Measurements from ENCODE around the gene GALP.
"Not testable (repeated sequence)": the region's sequence is repeated elsewhere in the genome, so short reads cannot be mapped to it uniquely, and the experiment has no call there.

The GALP gene

DNA sequence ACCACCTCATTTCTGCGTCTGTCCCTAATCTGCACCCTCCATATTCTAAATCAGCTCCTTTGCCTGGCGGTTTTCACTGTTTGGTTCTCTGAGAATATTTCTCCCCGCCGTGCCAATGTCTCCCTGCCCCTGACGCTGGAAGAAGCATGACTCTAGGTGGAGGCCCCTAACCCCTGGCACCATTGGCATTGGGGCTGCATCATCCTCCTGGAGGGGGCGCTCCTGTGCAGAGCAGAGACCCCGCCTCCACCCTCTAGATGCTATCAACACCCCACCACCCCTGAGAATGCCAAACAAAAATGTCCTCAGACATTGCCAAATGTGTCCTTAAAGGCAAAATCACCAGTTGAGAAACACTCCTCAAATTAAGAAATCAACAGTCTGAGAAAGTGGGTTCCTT lies 15.3 kb downstream of the GALP start:
- DNase-seq (ENCODE audit: low read depth in 3 of 3), result no peak

DNA sequence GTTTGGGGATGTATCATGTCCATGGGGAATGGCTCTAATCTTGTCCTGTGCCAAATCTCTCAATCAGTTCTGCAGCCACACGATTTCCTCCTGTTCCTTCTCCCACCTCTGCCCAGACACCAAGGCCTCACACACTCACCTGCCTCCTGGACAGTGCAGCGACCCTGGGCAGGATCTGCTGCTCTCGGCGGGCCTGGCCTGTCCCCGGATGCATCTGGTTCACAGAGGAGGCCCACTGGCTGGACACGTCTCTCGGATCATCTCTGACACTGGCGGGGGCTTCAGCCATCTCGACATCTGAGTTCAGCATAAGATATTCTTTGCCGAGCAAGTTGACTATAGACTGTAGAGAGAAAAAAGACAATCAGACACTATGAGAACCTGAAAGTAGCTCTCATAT lies 15.9 kb downstream of the GALP start:
- no peak for DNase-seq (ENCODE audit: low read depth in 3 of 3)

DNA sequence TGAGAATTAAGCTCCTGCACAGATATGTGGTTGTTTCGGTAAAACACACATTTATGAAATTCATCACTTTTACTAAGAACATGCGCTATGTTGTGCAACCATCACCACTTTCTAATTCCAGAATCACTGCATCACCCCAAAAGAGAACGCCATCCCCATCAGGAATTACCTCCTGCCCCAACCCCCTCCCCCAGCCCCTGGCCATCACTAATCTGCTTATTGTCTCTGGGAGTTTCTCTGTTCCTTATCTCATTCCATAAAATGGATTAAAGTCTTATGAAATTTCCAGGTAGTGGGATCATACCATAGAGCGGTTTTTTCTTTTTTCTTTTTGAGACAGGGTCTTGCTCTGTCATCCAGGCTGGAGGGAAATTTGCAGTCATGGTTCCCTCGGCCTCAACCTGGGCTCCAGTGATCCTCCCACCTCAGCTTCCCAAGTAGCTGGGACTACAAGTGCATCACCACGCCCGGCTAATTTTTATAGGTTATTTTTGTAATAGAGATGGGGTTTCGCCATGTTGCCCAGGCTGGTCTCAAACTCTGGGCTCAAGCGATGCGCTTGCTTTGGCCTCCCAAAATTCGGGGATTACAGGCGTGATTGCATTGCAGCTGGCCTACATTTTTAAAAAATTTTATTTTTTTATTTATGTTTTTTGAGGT lies 18.3 kb downstream of the GALP start:
- DNase-seq (ENCODE audit: low read depth in 3 of 3), result no peak

DNA sequence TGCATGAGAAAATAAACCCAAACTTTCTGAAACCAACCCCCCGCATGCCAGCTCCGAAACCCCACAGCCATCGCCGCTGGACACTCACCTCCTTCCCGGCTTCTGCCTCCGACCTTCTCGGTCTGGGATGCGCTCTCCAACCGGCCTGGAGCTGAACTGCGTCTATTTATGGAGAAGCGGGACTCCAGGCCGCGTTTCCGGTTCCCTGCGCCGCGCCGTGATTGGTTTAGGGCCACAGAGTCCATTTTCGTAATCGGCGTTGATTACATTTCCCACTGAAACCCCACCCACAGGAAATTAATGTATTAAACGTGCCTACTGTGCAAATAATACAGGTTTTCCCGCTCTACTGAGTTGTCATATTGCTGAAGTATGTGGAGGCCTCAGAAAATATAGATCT lies 21.8 kb downstream of the GALP start, which contains the start of gene ZSCAN5B:
Gene ZSCAN5B, minus strand, starts transcription at position 138 of the 400 bp plus-strand sequence. CDS start 4,731 bp downstream, outside the sequence.
- not testable (repeated sequence) for DNase-seq (ENCODE audit: low read depth in 3 of 3)

DNA sequence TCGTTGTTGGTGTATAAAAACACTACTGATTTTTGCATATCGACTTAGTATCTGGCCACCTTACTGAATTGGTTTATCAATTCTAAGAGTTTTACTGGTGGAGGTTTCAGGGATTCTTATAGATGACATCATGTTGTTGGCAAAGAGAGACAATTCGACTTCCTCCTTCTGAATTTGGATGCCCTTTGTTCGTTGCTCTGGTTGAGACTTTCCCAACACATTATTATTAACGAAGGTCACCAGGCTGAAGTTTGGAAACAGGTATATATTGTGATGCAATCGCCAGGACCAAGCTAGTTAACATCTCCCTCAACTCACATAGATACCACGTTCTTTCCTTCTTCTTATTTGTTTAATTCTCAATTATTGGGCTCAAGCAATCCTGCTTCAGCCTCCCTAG lies 23.9 kb downstream of the GALP start:
- no peak for DNase-seq (ENCODE audit: low read depth in 3 of 3)

DNA sequence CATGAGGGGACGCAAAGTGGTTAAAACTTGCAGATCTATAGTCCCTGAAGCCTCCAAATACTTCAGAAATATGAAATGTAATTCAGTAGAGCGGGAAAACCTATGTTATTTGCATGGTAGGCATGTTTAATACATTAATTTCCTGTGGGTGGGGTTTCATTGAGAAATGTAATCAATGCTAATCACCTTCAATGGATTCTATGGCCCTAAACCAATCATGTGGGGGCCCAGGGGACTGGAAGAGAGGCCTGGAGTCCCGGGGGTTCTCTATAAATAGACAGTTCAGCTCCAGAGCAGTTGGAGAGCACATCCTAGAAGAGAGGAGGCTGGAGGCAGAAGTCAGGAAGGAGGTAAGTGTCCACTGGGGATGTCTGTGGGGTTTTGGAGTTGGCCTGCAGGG lies 26.2 kb downstream of the GALP start, which contains the start of gene ZSCAN5C:
Gene ZSCAN5C, plus strand, starts transcription at position 301 of the 400 bp plus-strand sequence. CDS start 3,641 bp downstream, outside the sequence.
- no peak for DNase-seq (ENCODE audit: low read depth in 3 of 3)

DNA sequence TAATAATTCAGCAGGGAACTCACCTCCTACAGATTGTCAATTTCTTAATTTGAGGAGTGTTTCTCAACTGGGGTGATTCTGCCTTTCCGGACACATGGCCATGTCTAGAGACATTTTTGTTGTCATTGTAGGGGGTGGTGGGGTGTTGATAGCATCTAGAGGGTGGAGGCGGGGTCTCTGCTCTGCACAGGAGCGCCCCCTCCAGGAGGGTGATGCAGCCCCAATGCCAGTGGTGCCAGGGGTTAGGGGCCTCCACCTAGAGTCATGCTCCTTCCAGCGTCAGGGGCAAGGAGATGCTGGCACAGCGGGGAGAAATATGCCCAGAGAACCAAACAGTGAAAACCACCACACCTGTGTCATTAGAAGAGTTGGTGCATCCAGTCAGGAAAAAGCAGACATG lies 31.8 kb downstream of the GALP start:
- not testable (repeated sequence) for DNase-seq (ENCODE audit: low read depth in 3 of 3)

DNA sequence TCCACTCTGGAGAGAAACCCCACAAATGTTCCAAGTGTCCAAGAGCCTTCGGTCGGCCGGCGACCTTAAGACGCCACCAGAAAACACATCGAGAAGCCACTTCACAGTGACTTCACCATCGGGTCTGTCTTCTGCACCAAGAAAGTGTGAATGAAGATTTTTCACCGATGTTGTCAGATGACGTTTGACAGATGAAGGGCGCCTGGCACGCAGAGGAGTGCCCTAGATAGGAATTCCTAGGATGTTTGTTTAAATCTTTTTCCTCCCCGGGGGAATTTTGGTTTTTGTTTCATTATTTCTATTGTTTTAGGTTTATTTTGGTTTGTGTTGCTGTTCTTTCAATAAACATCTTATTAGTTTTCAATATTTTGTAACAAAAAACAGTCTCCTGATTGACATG lies 33.3 kb downstream of the GALP start:
- DNase-seq (ENCODE audit: low read depth in 3 of 3), result no peak

DNA sequence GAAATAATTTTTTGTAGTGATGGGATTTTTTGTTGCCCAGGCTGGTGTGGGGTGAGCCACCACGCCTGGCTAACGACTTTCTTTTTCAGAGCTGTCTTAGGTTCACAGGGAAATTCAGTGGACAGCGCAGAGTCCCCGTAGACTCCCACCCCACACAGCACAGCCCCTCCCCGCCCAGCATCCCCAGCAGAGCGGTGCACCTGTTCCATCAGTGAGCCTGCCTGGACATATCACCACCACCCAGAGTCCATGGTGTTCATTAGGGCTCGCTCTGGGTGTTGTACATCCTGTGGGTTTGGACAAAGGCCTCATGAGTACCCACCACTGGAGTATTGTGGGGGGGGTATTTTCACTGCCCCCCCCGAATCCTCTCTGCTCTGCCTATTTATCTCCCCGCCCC lies 34.2 kb downstream of the GALP start:
- DNase-seq (ENCODE audit: low read depth in 3 of 3), result not testable (repeated sequence)

DNA sequence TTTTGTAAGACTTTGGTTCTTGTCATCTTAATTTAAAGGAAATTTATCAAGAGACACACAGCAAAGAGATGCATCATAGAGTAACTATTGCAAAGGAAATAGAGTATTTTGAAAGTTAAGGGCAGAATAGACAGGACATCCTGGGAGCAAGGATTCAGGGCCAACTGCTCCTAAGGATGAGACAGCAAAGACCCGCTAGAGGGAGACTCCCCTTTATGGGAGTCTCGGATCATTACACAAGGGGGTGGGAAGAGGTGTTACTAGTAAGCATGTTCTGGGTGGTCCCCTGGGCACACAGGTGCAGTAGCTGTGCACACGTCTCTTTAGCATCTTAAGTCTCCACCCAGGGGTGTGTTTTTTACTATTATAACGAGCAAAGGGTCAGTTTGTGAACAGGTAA lies 35.9 kb downstream of the GALP start:
- DNase-seq (ENCODE audit: low read depth in 3 of 3), result no peak

DNA sequence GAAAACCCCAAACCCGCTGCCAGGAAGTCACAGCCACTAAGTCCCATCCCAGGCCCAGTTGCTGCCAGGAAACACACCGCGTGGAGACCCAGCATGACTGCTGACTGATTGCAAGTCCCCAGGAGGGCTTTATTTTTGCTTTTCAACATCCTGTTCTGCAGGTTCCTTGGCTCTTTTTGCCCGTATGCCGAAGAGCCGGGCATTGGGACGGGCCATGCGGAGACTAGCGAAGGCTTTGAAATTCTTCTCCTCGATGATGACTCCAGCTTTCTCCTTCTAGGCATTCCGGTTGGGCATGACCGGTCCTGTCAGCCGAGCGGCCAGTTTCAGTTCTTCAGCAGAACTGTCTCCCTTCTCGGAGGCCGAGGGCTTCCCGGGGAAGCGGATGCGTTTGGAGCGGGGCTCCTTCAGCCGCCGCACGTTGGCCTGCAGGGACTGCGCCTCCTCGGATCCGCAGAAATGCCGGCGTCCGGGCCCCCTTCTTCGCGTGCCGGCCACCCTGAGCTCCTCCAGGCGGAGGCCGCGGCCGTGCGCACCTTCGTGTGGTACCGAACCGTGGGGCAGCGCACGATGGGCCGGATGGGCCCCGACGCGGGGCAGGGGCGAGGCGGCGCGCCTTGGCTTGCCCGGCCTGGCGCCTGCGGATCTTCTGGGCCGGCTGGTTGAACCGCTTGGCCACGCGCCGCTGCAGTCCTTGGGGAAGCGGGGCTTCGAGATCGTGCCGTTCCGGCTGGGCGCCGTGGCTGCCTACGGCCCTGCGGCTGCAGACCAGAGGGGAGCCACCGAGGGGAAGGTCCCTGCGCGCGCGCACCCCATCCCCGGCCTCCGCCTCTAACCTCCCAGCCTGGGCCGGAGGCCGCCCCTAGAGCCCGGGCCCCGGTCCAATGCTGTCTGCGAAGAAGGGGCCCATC lies 41.5 kb downstream of the GALP start:
- no peak for DNase-seq (ENCODE audit: low read depth in 3 of 3)

DNA sequence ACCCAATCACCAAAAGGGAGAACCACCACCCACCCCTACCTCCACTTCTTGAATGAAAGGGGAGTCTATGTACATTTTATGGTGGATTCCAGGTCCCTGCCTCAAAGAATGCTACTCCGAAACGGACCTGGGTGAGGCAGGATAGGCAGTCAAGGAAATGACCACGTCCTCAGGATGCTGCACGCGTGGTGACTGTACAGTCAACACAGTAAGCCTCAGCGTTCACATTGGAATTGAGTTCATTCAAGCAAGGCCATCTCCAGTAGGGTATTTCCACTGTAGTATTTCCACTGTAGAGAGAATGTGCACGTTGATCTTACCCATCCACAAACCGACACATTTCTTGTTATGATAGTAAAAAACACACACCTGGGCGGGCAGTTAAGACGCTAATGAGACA lies 43.2 kb downstream of the GALP start:
- no peak for DNase-seq (ENCODE audit: low read depth in 3 of 3)

DNA sequence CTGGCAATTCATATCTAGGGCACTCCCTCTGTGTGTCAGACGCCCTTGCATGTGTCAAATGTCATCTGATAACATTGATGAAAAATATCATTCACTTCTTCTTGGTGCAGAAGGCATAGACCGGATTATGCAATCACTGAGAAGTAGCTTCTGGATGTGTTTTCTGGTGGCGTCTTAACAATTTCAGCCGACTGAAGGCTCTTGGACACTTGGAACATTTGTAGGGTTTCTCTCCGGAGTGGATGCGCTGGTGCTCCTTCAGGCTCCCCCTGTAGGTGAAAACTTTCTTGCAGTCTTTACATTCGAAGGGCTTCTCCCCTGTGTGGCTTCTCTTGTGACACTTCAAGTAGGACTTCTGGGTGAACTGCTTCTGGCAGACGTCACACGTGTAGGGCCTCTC lies 45.6 kb downstream of the GALP start:
- DNase-seq (ENCODE audit: low read depth in 3 of 3), result not testable (repeated sequence)

DNA sequence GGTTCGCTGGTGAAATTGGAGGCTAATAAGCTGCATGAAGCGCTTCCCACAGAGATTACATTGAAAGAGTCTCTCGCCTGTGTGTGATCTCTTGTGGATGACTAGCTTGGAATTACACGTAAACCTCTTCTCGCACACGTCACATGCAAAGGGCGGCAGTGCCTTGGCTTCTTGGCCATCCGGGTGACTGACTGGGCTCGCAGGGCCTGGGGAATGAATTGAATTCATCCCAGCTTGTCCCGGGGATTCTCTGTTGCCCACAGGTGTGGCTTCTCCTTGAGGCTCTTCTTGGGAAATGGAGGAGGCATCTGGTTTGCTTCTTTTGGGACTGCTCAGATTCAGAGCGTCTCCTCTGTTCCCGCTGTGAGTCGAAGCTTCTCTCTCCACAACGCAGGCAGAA lies 46.0 kb downstream of the GALP start:
- DNase-seq (ENCODE audit: low read depth in 3 of 3), result no peak

DNA sequence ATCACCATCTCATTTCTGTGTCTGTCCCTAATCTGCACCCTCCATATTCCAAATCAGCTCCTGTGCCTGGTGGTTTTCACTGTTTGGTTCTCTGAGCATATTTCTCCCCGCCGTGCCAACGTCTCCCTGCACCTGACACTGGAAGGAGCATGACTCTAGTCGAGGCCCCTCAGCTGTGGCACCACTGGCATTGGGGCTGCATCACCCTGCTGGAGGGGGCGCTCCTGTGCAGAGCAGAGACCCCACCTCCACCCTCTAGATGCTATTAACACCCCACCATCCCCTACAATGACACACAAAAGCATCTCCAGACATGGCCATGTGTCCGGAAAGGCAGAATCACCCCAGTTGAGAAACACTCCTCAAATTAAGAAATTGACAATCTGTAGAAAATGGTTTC lies 47.1 kb downstream of the GALP start:
- no peak for DNase-seq (ENCODE audit: low read depth in 3 of 3)

DNA sequence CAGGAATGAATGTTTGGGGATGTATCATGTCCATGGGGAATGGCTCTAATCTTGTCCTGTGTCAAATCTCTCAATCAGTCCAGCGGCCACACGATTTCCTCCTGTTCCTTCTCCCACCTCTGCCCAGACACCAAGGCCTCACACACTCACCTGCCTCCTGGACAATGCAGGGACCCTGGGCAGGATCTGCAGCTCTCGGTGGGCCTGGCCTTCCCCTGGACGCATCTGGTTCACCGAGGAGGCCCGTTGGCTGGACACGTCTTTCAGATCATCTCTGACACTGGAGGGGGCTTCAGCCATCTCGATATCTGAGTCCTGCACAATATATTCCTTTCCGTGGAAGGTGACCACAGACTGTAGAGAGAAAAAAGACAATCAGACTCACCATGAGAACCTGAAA lies 47.7 kb downstream of the GALP start:
- no peak for DNase-seq (ENCODE audit: low read depth in 3 of 3)

Measured in stimulated activated CD4-positive, alpha-beta T cell treated with anti-CD3 and anti-CD28 coated beads, TNF-alpha, amount 100 ng/mL, for 4 hours (primary cell).